Mucosa of stomach (tissue), 1 donor: Measurements from ENCODE around the gene TRIM49D2.
"Not testable (repeated sequence)": the region's sequence is repeated elsewhere in the genome, so short reads cannot be mapped to it uniquely, and the experiment has no call there.

Source experiments
- H3K27me3 ChIP-seq: one replicate; pipeline ENCODE4 v1.7.0; 2013; ENCODE audit warnings: mild to moderate bottlenecking, low read length; ENCODE audit not compliant: control insufficient read depth, insufficient read depth
- H3K36me3 ChIP-seq: one replicate; pipeline ENCODE4 v1.7.0; 2013; ENCODE audit warnings: low read length; ENCODE audit not compliant: control insufficient read depth, insufficient read depth
- H3K4me1 ChIP-seq: one replicate; pipeline ENCODE4 v1.7.0; 2013; ENCODE audit warnings: mild to moderate bottlenecking, low read length; ENCODE audit not compliant: control insufficient read depth, insufficient read depth
- H3K4me3 ChIP-seq: one replicate; pipeline ENCODE4 v1.7.0; 2013; ENCODE audit warnings: low read length
- H3K9ac ChIP-seq: one replicate; pipeline ENCODE4 v1.7.0; 2013; ENCODE audit warnings: mild to moderate bottlenecking, low read length, moderate library complexity
- H3K9me3 ChIP-seq: one replicate; pipeline ENCODE4 v1.7.0; 2013; ENCODE audit warnings: mild to moderate bottlenecking, low read length, moderate library complexity; ENCODE audit not compliant: control insufficient read depth
- donor health status: Pancreatic carcinoma.

The TRIM49D2 gene, protein sequence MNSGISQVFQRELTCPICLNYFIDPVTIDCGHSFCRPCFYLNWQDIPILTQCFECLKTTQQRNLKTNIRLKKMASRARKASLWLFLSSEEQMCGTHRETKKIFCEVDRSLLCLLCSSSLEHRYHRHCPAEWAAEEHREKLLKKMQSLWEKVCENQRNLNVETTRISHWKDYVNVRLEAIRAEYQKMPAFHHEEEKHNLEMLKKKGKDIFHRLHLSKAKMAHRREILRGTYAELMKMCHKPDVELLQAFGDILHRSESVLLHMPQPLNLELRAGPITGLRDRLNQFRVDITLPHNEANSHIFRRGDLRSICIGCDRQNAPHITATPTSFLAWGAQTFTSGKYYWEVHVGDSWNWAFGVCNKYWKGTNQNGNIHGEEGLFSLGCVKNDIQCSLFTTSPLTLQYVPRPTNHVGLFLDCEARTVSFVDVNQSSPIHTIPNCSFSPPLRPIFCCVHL

GRCh38 chr11:89923764-89924163 lies at the start of gene TRIM49D2:
TSS of gene TRIM49D2 (plus strand) at chr11:89924064. CDS start at chr11:89926762, 2,698 bp downstream.
- H3K4me3 ChIP-seq, H3K27me3 ChIP-seq, H3K9me3 ChIP-seq, H3K9ac ChIP-seq, H3K4me1 ChIP-seq, H3K36me3 ChIP-seq: not testable (repeated sequence)

- H3K9me3 ChIP-seq, H3K4me3 ChIP-seq, H3K9ac ChIP-seq, H3K4me1 ChIP-seq, H3K27me3 ChIP-seq, H3K36me3 ChIP-seq: not testable (repeated sequence)
These were observed 46.4 kb upstream of the TRIM49D2 start for GRCh38 chr11:89877511-89877910.

GRCh38 chr11:89893245-89893644 lies 30.6 kb upstream of the TRIM49D2 start:
- H3K36me3 ChIP-seq, H3K4me3 ChIP-seq, H3K4me1 ChIP-seq, H3K27me3 ChIP-seq, H3K9ac ChIP-seq, H3K9me3 ChIP-seq: not testable (repeated sequence)

- not testable (repeated sequence) for H3K4me3 ChIP-seq, H3K36me3 ChIP-seq, H3K9ac ChIP-seq, H3K27me3 ChIP-seq, H3K4me1 ChIP-seq, H3K9me3 ChIP-seq
These were observed 23.1 kb upstream of the TRIM49D2 start for GRCh38 chr11:89900809-89901208.

DNA sequence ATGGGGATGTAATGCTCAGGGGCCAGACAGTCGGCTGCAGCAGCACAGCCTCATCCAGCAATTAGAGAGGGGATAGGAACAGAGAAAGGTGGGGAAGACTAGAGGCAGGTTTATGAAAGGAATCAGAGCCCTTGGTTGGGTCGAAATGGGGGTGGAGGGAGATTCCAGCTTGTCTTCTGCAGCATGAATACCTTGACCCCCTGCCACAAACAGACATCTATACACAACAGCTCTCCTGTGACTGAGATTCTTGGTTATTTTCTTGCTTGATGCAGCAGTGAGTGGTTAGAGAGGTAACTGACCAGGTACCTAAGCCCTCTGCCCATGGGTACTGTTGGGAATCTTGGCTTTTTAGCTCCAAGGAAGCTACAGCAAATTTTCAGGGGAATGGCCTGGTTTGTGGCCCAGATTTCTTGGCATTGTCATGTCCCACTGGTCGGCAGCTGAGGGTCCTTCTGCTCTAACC lies 1.6 kb upstream of the TRIM49D2 start, which contains the start of gene TRIM49D1:
Gene TRIM49D1 (minus strand): TSS at position 51 of the 466 bp plus-strand sequence. CDS start 4,535 bp downstream, outside the sequence.
- H3K27me3 ChIP-seq, result no peaks in the 10 kb centered on the region
- no peaks in the 10 kb centered on the region for H3K9me3 ChIP-seq
- no peaks in the 10 kb centered on the region for H3K4me1 ChIP-seq
- H3K4me3 ChIP-seq, result no peak within 1 kb of the TSS
- H3K9ac ChIP-seq, result no peak within 1 kb of the TSS
- no peaks in the 10 kb centered on the region for H3K36me3 ChIP-seq

- H3K9me3 ChIP-seq, H3K27me3 ChIP-seq, H3K9ac ChIP-seq, H3K36me3 ChIP-seq, H3K4me1 ChIP-seq, H3K4me3 ChIP-seq: not testable (repeated sequence)
These were observed 37.0 kb downstream of the TRIM49D2 start for GRCh38 chr11:89960833-89961232.

DNA sequence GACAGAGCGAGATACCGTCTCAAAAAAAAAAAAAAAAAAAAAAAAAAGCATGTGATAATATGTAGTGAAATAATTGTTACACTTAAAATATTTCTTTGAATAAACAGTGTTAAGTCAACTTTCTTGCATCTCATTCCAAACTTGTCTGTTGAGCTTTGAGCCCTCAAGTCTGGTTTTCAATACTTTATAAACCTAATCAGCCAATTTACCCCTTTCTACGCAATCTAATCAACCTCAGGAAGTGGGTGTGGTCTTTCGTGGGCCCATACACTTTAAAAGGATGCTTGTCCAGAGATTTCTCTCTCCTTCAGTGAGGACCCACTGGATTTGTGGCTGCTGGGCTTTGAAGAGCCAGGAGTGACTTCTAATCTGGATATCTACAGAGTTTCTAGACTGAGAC lies 41.9 kb downstream of the TRIM49D2 start, which contains the start of gene TRIM64:
Gene TRIM64 (plus strand): TSS at position 301 of the 400 bp plus-strand sequence. CDS start 2,467 bp downstream, outside the sequence.
- not testable (repeated sequence) for H3K9ac ChIP-seq

More for the DNA sequence above, 41.9 kb downstream of the TRIM49D2 start, which contains the start of gene TRIM64:
- H3K4me3 ChIP-seq, H3K9me3 ChIP-seq, H3K36me3 ChIP-seq, H3K4me1 ChIP-seq, H3K27me3 ChIP-seq: not testable (repeated sequence)
